ENCODE results near the gene STX11. TPM values are rescaled to one million over a fixed set of nuclear protein-coding genes. Genes with fewer than 3 reads are reported as not detected.

STX11 gene
- total RNA-seq, 1 experiment from 2014 or later = 0.17 TPM

- ChIA-PET CTCF (no interaction called here), POLR2A (ENCODE audit: unreplicated experiment) (no interaction called here)
- DNase-seq = no peak
- H3K79me2 ChIP-seq (ENCODE audit: low read depth) = no peaks in the 10 kb centered on the region
- H3K4me3 ChIP-seq = no peak overlapping the region
- peaks cover 5% of the 10 kb centered on the region; the same call in 1 of the 2 replicates for H3F3A ChIP-seq (ENCODE audit: insufficient read depth, low read depth)
- H4K20me1 ChIP-seq (ENCODE audit: insufficient read depth) = no peaks in the 10 kb centered on the region
- BruUV-seq (replicated peaks) = no TSS peak
- no peaks in the 10 kb centered on the region for H3K27me3 ChIP-seq (ENCODE audit: insufficient read depth, low read depth)
- H3K9me3 ChIP-seq (ENCODE audit: insufficient read depth, low read depth) = no peaks in the 10 kb centered on the region
- intact Hi-C loops (cut with micrococcal nuclease; ENCODE audit: unreplicated experiment) = no loop called here
- H3K4me2 ChIP-seq = no peak overlapping the region
- H3K9me2 ChIP-seq (ENCODE audit: insufficient read depth) = no peaks in the 10 kb centered on the region
- no peak overlapping the region for H2AFZ ChIP-seq
- no peak overlapping the region for H3K27ac ChIP-seq
- no peak for TF ChIP-seq CTCF (conservative IDR thresholded peaks at IDR 0.05)
- no peak for TF ChIP-seq EZH2 (IDR thresholded peaks at IDR 0.05; ENCODE audit: low read depth)
- peaks cover 15% of the 10 kb centered on the region; the same call in 1 of the 2 replicates for H3K4me1 ChIP-seq (replicated peaks; ENCODE audit: insufficient read depth)
- no peaks in the 10 kb centered on the region for H3K36me3 ChIP-seq (ENCODE audit: low read depth)
These were observed 63.7 kb downstream of the STX11 start for GRCh38 chr6:144214029-144214428.

- Histone ChIP-seq H3K4me1 (replicated peaks; ENCODE audit: insufficient read depth) (peaks cover 15% of the 10 kb centered on the region; the same call in 1 of the 2 replicates), H3K9me3 (ENCODE audit: insufficient read depth, low read depth) (no peaks in the 10 kb centered on the region), H3K9me2 (ENCODE audit: insufficient read depth) (no peaks in the 10 kb centered on the region), H3F3A (ENCODE audit: insufficient read depth, low read depth) (peaks cover 5% of the 10 kb centered on the region; the same call in 1 of the 2 replicates), H3K27ac (no peak overlapping the region), H3K79me2 (ENCODE audit: low read depth) (no peaks in the 10 kb centered on the region), H3K4me3 (peak overlapping the region; percentile 85; the same call in 1 of the 2 replicates), H3K36me3 (ENCODE audit: low read depth) (no peaks in the 10 kb centered on the region), H3K4me2 (peak overlapping the region; percentile 95), H4K20me1 (ENCODE audit: insufficient read depth) (no peaks in the 10 kb centered on the region), H2AFZ (peak overlapping the region; percentile 100; the same call in 1 of the 2 replicates), H3K27me3 (ENCODE audit: insufficient read depth, low read depth) (no peaks in the 10 kb centered on the region)
- CTCF ChIA-PET = no interaction called here
- DNase-seq = no peak
- POLR2A ChIA-PET (ENCODE audit: unreplicated experiment) = no interaction called here
- intact Hi-C loops (cut with micrococcal nuclease; ENCODE audit: unreplicated experiment) = loop anchor here (5.0 kb wide), 3 partner anchors 52 to 373 kb away; partner anchors contain the start of gene LTV1
- TF ChIP-seq EZH2 (IDR thresholded peaks at IDR 0.05; ENCODE audit: low read depth) (no peak), CTCF (conservative IDR thresholded peaks at IDR 0.05) (no peak)
- no TSS peak for BruUV-seq (replicated peaks)
These were observed 64.5 kb downstream of the STX11 start for GRCh38 chr6:144214622-144215401.

- Histone ChIP-seq H3K9me2 (ENCODE audit: insufficient read depth) (no peaks in the 10 kb centered on the region), H4K20me1 (ENCODE audit: insufficient read depth) (no peaks in the 10 kb centered on the region), H3K36me3 (ENCODE audit: low read depth) (no peaks in the 10 kb centered on the region), H3K27me3 (ENCODE audit: insufficient read depth, low read depth) (no peaks in the 10 kb centered on the region), H3K4me3 (peak overlapping the region; percentile 85), H3F3A (ENCODE audit: insufficient read depth, low read depth) (peaks cover 5% of the 10 kb centered on the region; the same call in 1 of the 2 replicates), H3K4me2 (peak overlapping the region; percentile 95), H3K79me2 (ENCODE audit: low read depth) (no peaks in the 10 kb centered on the region), H3K4me1 (replicated peaks; ENCODE audit: insufficient read depth) (peaks cover 15% of the 10 kb centered on the region; the same call in 1 of the 2 replicates), H2AFZ (peak overlapping the region; percentile 100), H3K27ac (peak overlapping the region; percentile 70), H3K9me3 (ENCODE audit: insufficient read depth, low read depth) (no peaks in the 10 kb centered on the region; the same call in 1 of the 2 replicates)
- no TSS peak for BruUV-seq (replicated peaks)
- POLR2A ChIA-PET (ENCODE audit: unreplicated experiment) = no interaction called here
- TF ChIP-seq EZH2 (IDR thresholded peaks at IDR 0.05; ENCODE audit: low read depth) = no peak
- TF ChIP-seq CTCF (conservative IDR thresholded peaks at IDR 0.05) = no peak
- CTCF ChIA-PET = no interaction called here
- intact Hi-C loops (cut with micrococcal nuclease; ENCODE audit: unreplicated experiment) = loop anchor here (5.0 kb wide), 3 partner anchors 52 to 373 kb away; partner anchors contain the start of gene LTV1
- no peak for DNase-seq
These were observed 65.2 kb downstream of the STX11 start for GRCh38 chr6:144215402-144215931.
